GM12878 (cell line): ENCODE data around the gene ANP32A. TPM values are rescaled to one million over a fixed set of nuclear protein-coding genes. Genes with fewer than 3 reads are reported as not detected.

Source experiments
- ATAC-seq: fragments of 200-7000 bp; cut with Tn5 transposase; 3 replicates; pipeline ENCODE4 v1.9.1; 2020; ENCODE audit warnings: mild to moderate bottlenecking, moderate library complexity
- BruUV-seq: library from RNA; stranded (reverse); fragments of 400-500 nt; replicated peaks from 2 replicates; lab custom pipeline; 2021; lab: Mats Ljungman, UMichigan
- CTCF ChIA-PET: fragments of 300-600 bp; sonication (Branson Sonifier 250); formaldehyde crosslinking; extraction: SDS; loops from one replicate; lab custom pipeline; 2021; ENCODE audit warnings: inconsistent platforms; lab: Yijun Ruan, JAX
- POLR2A ChIA-PET: fragments of 350-600 bp; formaldehyde crosslinking; extraction: SDS; loops from one replicate; lab custom pipeline; 2021; ENCODE audit warnings: inconsistent platforms; lab: Charles Lee
- RAD21 ChIA-PET: fragments of 300-600 bp; sonication (Branson Sonifier 250); formaldehyde crosslinking; loops from one replicate; lab custom pipeline; 2023; ENCODE audit warnings: antibody characterized with exemption; ENCODE audit not compliant: unreplicated experiment; lab: Charles Lee
- SMC1A ChIA-PET: fragments of 300-600 bp; sonication (Branson Sonifier 250); formaldehyde crosslinking; loops from one replicate; lab custom pipeline; 2023; ENCODE audit not compliant: unreplicated experiment, uncharacterized antibody; lab: Charles Lee
- DNase-seq: peaks from one replicate; pipeline ENCODE4 v3.0.0-alpha.2; 2011; ENCODE audit warnings: low read depth, low spot score
- FAIRE-seq: peaks from 3 replicates; lab custom pipeline; 2011; peaks lifted over from hg19 to GRCh38; lab: Jason Lieb, UNC
- H2AFZ ChIP-seq: 2 replicates; pipeline ENCODE4 v1.6.0; 2011; ENCODE audit warnings: low read depth, low read length, control low read depth; ENCODE audit not compliant: control insufficient read depth
- H3K27ac ChIP-seq: 2 replicates; pipeline ENCODE4 v1.5.1; 2011; ENCODE audit warnings: control low read depth; ENCODE audit not compliant: control insufficient read depth, insufficient read depth
- H3K27me3 ChIP-seq, 2 experiments: replicated peaks in 1 of 2; 2 replicates each; pipeline versions ENCODE4 v1.6.0 to v1.6.1; 2011; ENCODE audit warnings: low read length in 1 of 2; ENCODE audit not compliant: control insufficient read depth in 2 of 2, insufficient read depth in 2 of 2
- H3K36me3 ChIP-seq, 2 experiments: 2 replicates each; pipeline ENCODE4 v1.5.1; 2011; ENCODE audit warnings: low read length in 1 of 2; ENCODE audit not compliant: control insufficient read depth in 2 of 2, insufficient read depth in 2 of 2
- H3K4me1 ChIP-seq: 2 replicates; pipeline ENCODE4 v1.6.1; 2011; ENCODE audit warnings: mild to moderate bottlenecking, low read length, moderate library complexity, mixed read lengths; ENCODE audit not compliant: control insufficient read depth, insufficient read depth
- H3K4me2 ChIP-seq: 2 replicates; pipeline ENCODE4 v1.6.0; 2011; ENCODE audit warnings: control low read depth; ENCODE audit not compliant: control insufficient read depth, insufficient read depth
- H3K4me3 ChIP-seq: fragments of 200-600 bp; sonication (generic); 2 replicates; pipeline ENCODE4 v1.5.1; 2016
- H3K79me2 ChIP-seq: 2 replicates; pipeline ENCODE4 v1.6.0; 2011; ENCODE audit warnings: low read length; ENCODE audit not compliant: control insufficient read depth, insufficient read depth
- H3K9ac ChIP-seq: 2 replicates; pipeline ENCODE4 v1.8.0; 2011; ENCODE audit warnings: low read length, control low read depth, mixed read lengths; ENCODE audit not compliant: control insufficient read depth, insufficient read depth
- H3K9me3 ChIP-seq: replicated peaks from 3 replicates; pipeline ENCODE4 v1.5.1; 2011; ENCODE audit warnings: mild to moderate bottlenecking, low read length; ENCODE audit not compliant: control insufficient read depth, insufficient read depth
- H4K20me1 ChIP-seq: 2 replicates; pipeline ENCODE4 v1.6.0; 2011; ENCODE audit not compliant: control insufficient read depth, insufficient read depth
- ETV6 ChIP-seq, 2 experiments: fragments of 450-650 bp in 1 of 2; IDR thresholded peaks in 1 of 2; conservative IDR thresholded peaks in 1 of 2; 2 replicates each; pipeline ENCODE4 v1.6.1; 2014; ENCODE audit warnings: antibody characterized with exemption in 1 of 2, borderline replicate concordance in 1 of 2, low read depth in 1 of 2, mild to moderate bottlenecking in 1 of 2, moderate library complexity in 1 of 2
- EZH2 ChIP-seq: IDR thresholded peaks from 2 replicates; pipeline ENCODE4 v1.6.1; 2012; ENCODE audit warnings: low read depth, mild to moderate bottlenecking, control low read depth, inconsistent platforms, low read length, borderline replicate concordance; ENCODE audit not compliant: control insufficient read depth
- MTA3 ChIP-seq: IDR thresholded peaks from 2 replicates; pipeline ENCODE4 v1.6.1; 2012; ENCODE audit warnings: low read length, inconsistent platforms, borderline replicate concordance
- NFYA ChIP-seq: IDR thresholded peaks from 2 replicates; pipeline ENCODE4 v1.6.1; 2011; ENCODE audit warnings: low read depth, mild to moderate bottlenecking, low read length, improper control_type of control experiment, borderline replicate concordance
- RAD21 ChIP-seq: IDR thresholded peaks from 2 replicates; pipeline ENCODE4 v1.6.1; 2011; ENCODE audit warnings: mild to moderate bottlenecking, low read depth, low read length, moderate library complexity; ENCODE audit not compliant: insufficient read depth
- SRF ChIP-seq, 2 experiments: IDR thresholded peaks; 2 replicates each; pipeline ENCODE4 v1.6.1; 2011; ENCODE audit warnings: low read depth in 2 of 2, low read length in 2 of 2, mild to moderate bottlenecking in 1 of 2, moderate library complexity in 1 of 2
- SUPT20H ChIP-seq: IDR thresholded peaks from 2 replicates; pipeline ENCODE4 v1.6.1; 2011; ENCODE audit warnings: low read depth, mild to moderate bottlenecking, low read length, moderate library complexity, borderline replicate concordance; ENCODE audit not compliant: control insufficient read depth
- ZBED1 ChIP-seq: IDR thresholded peaks from 2 replicates; pipeline ENCODE4 v1.6.1; 2016; ENCODE audit warnings: borderline replicate concordance
- ZNF592 ChIP-seq: fragments of 450-650 bp; IDR thresholded peaks from 2 replicates; pipeline ENCODE4 v1.6.1; 2017; ENCODE audit warnings: mild to moderate bottlenecking, moderate library complexity
- WGBS: methylation state at CpG from one replicate; pipeline ENCODE4 v1.1.6; 2016; ENCODE audit warnings: low lambda C conversion rate; ENCODE audit not compliant: insufficient replicate concordance, insufficient coverage; ENCODE audit errors: missing lambda C conversion rate; 5-methylcytosine and 5-hydroxymethylcytosine counted together
- in situ Hi-C: fragments of 300-500 bp; cut with MboI; formaldehyde crosslinking; loops from 9 replicates; pipeline ENCODE4 v1.14.3; 2018; ENCODE audit warnings: mixed read lengths
- intact Hi-C: fragments of 100-400 bp; cut with micrococcal nuclease; formaldehyde crosslinking; loops from one replicate; pipeline ENCODE4 v1.14.2; 2022; ENCODE audit not compliant: unreplicated experiment
- polyA plus RNA-seq, 11 experiments: library from polyadenylated mRNA; depleted of rRNA in 4 of 11; unstranded in 6 of 11; stranded (reverse) in 5 of 11; fragments of >200 nt; fragmentation: Nextera tagmentation in 4 of 11; fragmentation: Illumina TruSeq in 1 of 11; extraction: Ambion mirVana in 4 of 11; extraction: Trizol in 1 of 11; gene quantifications; 1 replicate in 1 of 11; 2 replicates in 10 of 11; pipeline versions ENCODE4 v1.2.1 to v1.2.3, GENCODE V29; 2011 to 2016; ENCODE audit warnings: inconsistent platforms in 2 of 11, missing spikeins in 2 of 11, low read depth in 1 of 11
- total RNA-seq, 4 experiments: library from RNA; depleted of rRNA in 3 of 4; stranded (reverse); fragments of >200 nt in 3 of 4; fragmentation: Illumina TruSeq in 1 of 4; extraction: Trizol in 1 of 4; gene quantifications; 2 replicates each; pipeline versions ENCODE4 v1.2.1 to v1.2.3, GENCODE V29; 2013 to 2021
- TF ChIP-seq, protein P1 (sequence below), 3 experiments: IDR thresholded peaks in 2 of 3; conservative IDR thresholded peaks in 1 of 3; 2 replicates each; pipeline ENCODE4 v1.5.1; 2011; ENCODE audit warnings: low read depth in 3 of 3, low read length in 3 of 3, mild to moderate bottlenecking in 3 of 3, control low read depth in 2 of 3, moderate library complexity in 2 of 3, inconsistent platforms in 1 of 3, mixed read lengths in 1 of 3; ENCODE audit not compliant: control insufficient read depth in 2 of 3, insufficient read depth in 1 of 3; ENCODE audit errors: extremely low read depth in 1 of 3
- TF ChIP-seq, protein P2 (sequence below): IDR thresholded peaks from 2 replicates; pipeline ENCODE4 v1.6.1; 2011; ENCODE audit warnings: borderline replicate concordance, low read depth, mild to moderate bottlenecking, moderate library complexity, mixed read lengths, low read length; ENCODE audit not compliant: insufficient read depth; ENCODE audit errors: extremely low read length

The ANP32A gene
- total and polyA plus RNA-seq, 10 of the 15 experiments (the other 5 are each of a cell fraction or from before 2014, with no cell fraction given) = 29.6 to 666 (median 234) TPM

GRCh38 chr15:68868296-68868695 lies 47.6 kb upstream of the ANP32A start:
- DNase-seq = no peak
- intact Hi-C loops = no loop called here
- no peak overlapping the region for H3K27ac ChIP-seq
- no peaks in the 10 kb centered on the region for H3K36me3 ChIP-seq
- FAIRE-seq = no peak
- no peak overlapping the region for H2AFZ ChIP-seq
- RAD21 ChIA-PET = no interaction called here
- SMC1A ChIA-PET = interaction anchor here (1.4 to 1.6 kb wide), 2 partner anchors 77 to 136 kb away, joined by 3 to 4 read pairs; no protein-coding TSS in a partner anchor
- POLR2A ChIA-PET = no interaction called here
- CTCF ChIA-PET = interaction anchor here (0.7 to 1.3 kb wide), 3 partner anchors 11 to 84 kb away, joined by 3 read pairs; no protein-coding TSS in a partner anchor
- no peaks in the 10 kb centered on the region for H3K9me3 ChIP-seq
- no peaks in the 10 kb centered on the region for H4K20me1 ChIP-seq
- H3K4me2 ChIP-seq = no peak overlapping the region
- H3K4me3 ChIP-seq = no peak overlapping the region
- 78% methylated on average over 2 of the region's 2 CpGs for WGBS
- no peak for ATAC-seq
- no peaks in the 10 kb centered on the region for H3K4me1 ChIP-seq
- no peak overlapping the region for H3K9ac ChIP-seq
- no TSS peak for BruUV-seq
- no peaks in the 10 kb centered on the region for H3K79me2 ChIP-seq
- in situ Hi-C loops = no loop called here
- H3K27me3 ChIP-seq = no peaks in the 10 kb centered on the region
- no peak for TF ChIP-seq SUPT20H
- no peak for TF ChIP-seq EZH2
- no peak for TF ChIP-seq MTA3
- TF ChIP-seq ZBED1 = no peak
- no peak for TF ChIP-seq RAD21
- no peak for TF ChIP-seq NFYA
- TF ChIP-seq, protein P1, sequence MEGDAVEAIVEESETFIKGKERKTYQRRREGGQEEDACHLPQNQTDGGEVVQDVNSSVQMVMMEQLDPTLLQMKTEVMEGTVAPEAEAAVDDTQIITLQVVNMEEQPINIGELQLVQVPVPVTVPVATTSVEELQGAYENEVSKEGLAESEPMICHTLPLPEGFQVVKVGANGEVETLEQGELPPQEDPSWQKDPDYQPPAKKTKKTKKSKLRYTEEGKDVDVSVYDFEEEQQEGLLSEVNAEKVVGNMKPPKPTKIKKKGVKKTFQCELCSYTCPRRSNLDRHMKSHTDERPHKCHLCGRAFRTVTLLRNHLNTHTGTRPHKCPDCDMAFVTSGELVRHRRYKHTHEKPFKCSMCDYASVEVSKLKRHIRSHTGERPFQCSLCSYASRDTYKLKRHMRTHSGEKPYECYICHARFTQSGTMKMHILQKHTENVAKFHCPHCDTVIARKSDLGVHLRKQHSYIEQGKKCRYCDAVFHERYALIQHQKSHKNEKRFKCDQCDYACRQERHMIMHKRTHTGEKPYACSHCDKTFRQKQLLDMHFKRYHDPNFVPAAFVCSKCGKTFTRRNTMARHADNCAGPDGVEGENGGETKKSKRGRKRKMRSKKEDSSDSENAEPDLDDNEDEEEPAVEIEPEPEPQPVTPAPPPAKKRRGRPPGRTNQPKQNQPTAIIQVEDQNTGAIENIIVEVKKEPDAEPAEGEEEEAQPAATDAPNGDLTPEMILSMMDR (IDR thresholded peaks at IDR 0.05 in 2 of 3, conservative IDR thresholded peaks at IDR 0.05 in 1 of 3; ENCODE audit: control insufficient read depth in 2 of 3, extremely low read depth in 1 of 3, insufficient read depth in 1 of 3, low read depth in 3 of 3, low read length in 3 of 3) = no peak
- TF ChIP-seq SRF (IDR thresholded peaks at IDR 0.05; ENCODE audit: low read depth in 2 of 2, low read length in 2 of 2) = no peak
- no peak for TF ChIP-seq ETV6 (conservative IDR thresholded peaks at IDR 0.05 in 1 of 2, IDR thresholded peaks at IDR 0.05 in 1 of 2; ENCODE audit: borderline replicate concordance in 1 of 2, low read depth in 1 of 2)
- TF ChIP-seq, protein P2, sequence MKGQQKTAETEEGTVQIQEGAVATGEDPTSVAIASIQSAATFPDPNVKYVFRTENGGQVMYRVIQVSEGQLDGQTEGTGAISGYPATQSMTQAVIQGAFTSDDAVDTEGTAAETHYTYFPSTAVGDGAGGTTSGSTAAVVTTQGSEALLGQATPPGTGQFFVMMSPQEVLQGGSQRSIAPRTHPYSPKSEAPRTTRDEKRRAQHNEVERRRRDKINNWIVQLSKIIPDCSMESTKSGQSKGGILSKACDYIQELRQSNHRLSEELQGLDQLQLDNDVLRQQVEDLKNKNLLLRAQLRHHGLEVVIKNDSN = no peak
- no peak for TF ChIP-seq ZNF592
